ENCODE results near the gene TMEM165. TPM values are rescaled to one million over a fixed set of nuclear protein-coding genes. Genes with fewer than 3 reads are reported as not detected.

The TMEM165 gene
- polyA plus RNA-seq, 1 experiment = 146 TPM

DNA sequence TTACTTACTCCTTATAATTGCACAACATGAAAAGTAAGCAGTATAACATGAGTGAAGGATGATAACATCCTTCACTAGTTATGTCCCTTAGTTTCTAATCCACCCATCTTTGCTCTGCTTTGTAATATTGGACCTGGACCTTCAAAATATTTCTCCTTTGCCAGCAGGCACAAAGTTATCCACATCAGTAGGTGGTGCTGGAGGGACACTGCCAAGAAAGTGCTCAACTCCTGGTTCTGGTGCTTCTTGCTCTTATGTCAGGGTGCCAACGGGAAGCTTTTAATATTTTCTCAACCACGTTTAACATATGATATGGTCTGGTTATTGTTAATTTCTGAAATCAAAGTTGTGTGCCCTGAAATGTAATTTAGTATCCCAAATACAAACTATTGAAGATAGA, 49.1 kb downstream of the TMEM165 start:
- ChIA-PET POLR2A (interaction anchor here (1.5 kb wide), 1 partner anchor 102 kb away, joined by 5 read pairs; no protein-coding TSS in a partner anchor), CTCF (interaction anchor here (0.7 to 4.1 kb wide), 9 partner anchors 8 to 109 kb away, joined by 3 to 34 read pairs (median 6); partner anchors contain the start of gene CLOCK)

DNA sequence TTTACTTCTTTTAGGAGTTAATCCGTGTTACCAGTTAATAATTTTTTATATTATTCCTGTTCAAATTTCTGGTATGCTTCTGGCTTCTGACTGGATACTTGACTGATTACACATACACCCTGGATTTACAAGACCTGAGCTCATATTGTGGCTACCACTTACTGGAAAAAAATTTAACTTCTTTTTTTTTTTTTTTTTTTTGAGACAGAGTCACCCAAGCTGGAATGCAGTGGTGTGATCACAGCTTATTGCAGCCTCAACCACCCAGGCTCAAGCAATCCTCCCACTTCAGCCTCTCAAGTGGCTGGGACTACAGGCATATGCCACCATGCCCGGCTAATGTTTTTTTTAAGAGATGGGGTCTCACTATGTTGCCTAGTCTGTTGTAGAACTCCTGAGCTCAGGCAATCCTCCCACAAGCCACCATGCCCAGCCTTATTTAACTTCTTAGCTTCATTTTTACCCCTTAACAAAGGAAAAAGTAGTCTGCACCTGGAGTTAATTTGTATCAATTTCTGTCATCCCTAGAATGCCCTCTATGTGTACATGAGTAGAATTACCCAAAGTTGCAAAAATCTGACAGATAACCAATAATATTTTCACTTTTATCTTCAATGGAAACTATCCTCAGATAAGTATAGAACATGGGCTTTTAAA, 50.3 kb downstream of the TMEM165 start:
- DNase-seq (ENCODE audit: low read depth, low spot score) = peak; percentile 45
- TF ChIP-seq, protein P1, sequence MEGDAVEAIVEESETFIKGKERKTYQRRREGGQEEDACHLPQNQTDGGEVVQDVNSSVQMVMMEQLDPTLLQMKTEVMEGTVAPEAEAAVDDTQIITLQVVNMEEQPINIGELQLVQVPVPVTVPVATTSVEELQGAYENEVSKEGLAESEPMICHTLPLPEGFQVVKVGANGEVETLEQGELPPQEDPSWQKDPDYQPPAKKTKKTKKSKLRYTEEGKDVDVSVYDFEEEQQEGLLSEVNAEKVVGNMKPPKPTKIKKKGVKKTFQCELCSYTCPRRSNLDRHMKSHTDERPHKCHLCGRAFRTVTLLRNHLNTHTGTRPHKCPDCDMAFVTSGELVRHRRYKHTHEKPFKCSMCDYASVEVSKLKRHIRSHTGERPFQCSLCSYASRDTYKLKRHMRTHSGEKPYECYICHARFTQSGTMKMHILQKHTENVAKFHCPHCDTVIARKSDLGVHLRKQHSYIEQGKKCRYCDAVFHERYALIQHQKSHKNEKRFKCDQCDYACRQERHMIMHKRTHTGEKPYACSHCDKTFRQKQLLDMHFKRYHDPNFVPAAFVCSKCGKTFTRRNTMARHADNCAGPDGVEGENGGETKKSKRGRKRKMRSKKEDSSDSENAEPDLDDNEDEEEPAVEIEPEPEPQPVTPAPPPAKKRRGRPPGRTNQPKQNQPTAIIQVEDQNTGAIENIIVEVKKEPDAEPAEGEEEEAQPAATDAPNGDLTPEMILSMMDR (IDR thresholded peaks at IDR 0.05; ENCODE audit: low read depth, low read length) = no peak
- H3K27me3 ChIP-seq (ENCODE audit: control insufficient read depth, insufficient read depth, low read length) = no peaks in the 10 kb centered on the region
- H3K27ac ChIP-seq (ENCODE audit: low read depth, low read length) = peak overlapping the region; percentile 55
- CTCF ChIA-PET = interaction anchor here (0.6 to 4.1 kb wide), 14 partner anchors 10 to 873 kb away, joined by 3 to 34 read pairs (median 5); partner anchors contain the start of gene CLOCK
- no peaks in the 10 kb centered on the region for H3K9me3 ChIP-seq (ENCODE audit: control insufficient read depth, insufficient read depth, low read length)
- H3K4me3 ChIP-seq (ENCODE audit: low read depth, low read length) = no peak overlapping the region
- POLR2A ChIA-PET = interaction anchor here (0.6 to 1.5 kb wide), 4 partner anchors 13 to 101 kb away, joined by 3 to 5 read pairs (median 3); no protein-coding TSS in a partner anchor

More for the DNA sequence above, 49.1 kb downstream of the TMEM165 start:
- no peaks in the 10 kb centered on the region for H3K9me3 ChIP-seq (ENCODE audit: control insufficient read depth, insufficient read depth, low read length)
- TF ChIP-seq, protein P1 (IDR thresholded peaks at IDR 0.05; ENCODE audit: low read depth, low read length) = peak; percentile 53
- no peak for DNase-seq (ENCODE audit: low read depth, low spot score)
- no peak overlapping the region for H3K4me3 ChIP-seq (ENCODE audit: low read depth, low read length)
- H3K27me3 ChIP-seq (ENCODE audit: control insufficient read depth, insufficient read depth, low read length) = no peaks in the 10 kb centered on the region
- H3K27ac ChIP-seq (ENCODE audit: low read depth, low read length) = no peak overlapping the region

DNA sequence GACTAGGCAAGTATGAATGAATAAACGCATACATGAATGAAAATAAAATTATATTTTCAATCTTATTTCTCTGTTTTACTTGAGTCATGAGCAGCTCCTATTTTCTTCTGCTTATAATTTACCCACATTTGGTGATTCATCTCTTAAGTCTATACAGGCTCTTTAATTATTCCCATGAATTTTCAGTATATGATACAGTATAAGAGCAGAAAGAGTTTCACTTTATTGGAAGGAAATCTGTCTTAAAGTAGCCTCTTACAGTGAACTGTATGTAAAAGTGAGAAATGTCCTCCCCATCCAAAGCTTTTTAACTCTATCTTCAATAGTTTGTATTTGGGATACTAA, 50.8 kb downstream of the TMEM165 start:
- Histone ChIP-seq H3K27ac (ENCODE audit: low read depth, low read length) (no peak overlapping the region), H3K27me3 (ENCODE audit: control insufficient read depth, insufficient read depth, low read length) (no peaks in the 10 kb centered on the region), H3K4me3 (ENCODE audit: low read depth, low read length) (no peak overlapping the region), H3K9me3 (ENCODE audit: control insufficient read depth, insufficient read depth, low read length) (no peaks in the 10 kb centered on the region)
- ChIA-PET POLR2A (interaction anchor here (0.6 to 0.8 kb wide), 2 partner anchors 14 to 99 kb away, joined by 3 read pairs; no protein-coding TSS in a partner anchor), CTCF (interaction anchor here (0.9 to 4.1 kb wide), 3 partner anchors 33 to 108 kb away, joined by 4 to 34 read pairs (median 6); no protein-coding TSS in a partner anchor)
- TF ChIP-seq, protein P1 (IDR thresholded peaks at IDR 0.05; ENCODE audit: low read depth, low read length) = no peak
- no peak for DNase-seq (ENCODE audit: low read depth, low spot score)

DNA sequence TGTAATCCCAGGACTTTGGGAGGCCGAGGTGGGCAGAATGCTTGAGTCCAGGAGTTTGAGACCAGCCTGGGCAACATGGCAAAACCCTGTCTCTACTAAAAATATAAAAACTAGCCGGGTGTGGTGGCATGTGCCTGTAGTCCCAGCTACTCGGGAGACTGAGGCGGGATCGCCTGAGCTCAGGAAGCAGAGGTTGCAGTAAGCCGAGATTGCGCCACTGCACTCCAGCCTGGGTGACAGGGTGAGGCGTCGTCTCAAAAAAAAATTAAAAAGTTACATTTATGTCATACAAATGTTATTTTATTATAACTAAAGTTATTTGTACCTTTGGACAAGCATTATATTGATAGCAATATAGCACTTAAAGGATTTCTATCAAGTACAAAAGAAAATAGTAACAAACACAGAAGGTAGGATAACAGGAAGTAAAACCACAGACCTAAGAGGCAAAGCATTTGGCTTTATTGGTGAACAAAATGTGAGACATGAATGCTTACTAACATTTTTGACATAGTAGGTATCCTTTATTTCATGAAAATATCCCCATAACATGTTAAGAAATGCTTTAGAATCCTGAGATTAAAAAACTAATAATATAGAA, 51.5 kb downstream of the TMEM165 start:
- Histone ChIP-seq H3K27me3 (ENCODE audit: control insufficient read depth, insufficient read depth, low read length) (no peaks in the 10 kb centered on the region), H3K27ac (ENCODE audit: low read depth, low read length) (no peak overlapping the region), H3K9me3 (ENCODE audit: control insufficient read depth, insufficient read depth, low read length) (no peaks in the 10 kb centered on the region), H3K4me3 (ENCODE audit: low read depth, low read length) (no peak overlapping the region)
- ChIA-PET POLR2A (no interaction called here), CTCF (interaction anchor here (4.1 kb wide), 1 partner anchor 107 kb away, joined by 34 read pairs; no protein-coding TSS in a partner anchor)
- DNase-seq (ENCODE audit: low read depth, low spot score) = no peak
- TF ChIP-seq, protein P1 (IDR thresholded peaks at IDR 0.05; ENCODE audit: low read depth, low read length) = no peak

DNA sequence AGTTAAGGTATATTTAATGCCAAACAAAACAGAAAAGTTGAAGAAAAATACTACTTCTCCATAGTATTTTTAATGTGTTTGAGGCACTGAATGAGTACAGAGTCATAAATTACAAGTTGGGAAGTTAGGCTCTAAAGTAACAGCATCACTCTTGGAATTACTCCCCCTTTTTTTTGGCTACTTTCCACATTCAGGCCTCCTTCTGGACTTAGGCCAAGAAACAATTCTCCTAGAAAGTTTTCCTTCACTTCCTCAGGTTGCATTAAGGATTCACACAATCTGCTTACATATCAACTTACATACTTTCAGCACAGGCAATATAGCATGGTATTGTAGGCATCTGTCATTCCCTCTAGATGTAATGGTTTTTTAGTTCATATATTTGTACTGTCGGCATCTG, 52.1 kb downstream of the TMEM165 start:
- DNase-seq (ENCODE audit: low read depth, low spot score) = no peak
- Histone ChIP-seq H3K4me3 (ENCODE audit: low read depth, low read length) (no peak overlapping the region), H3K27me3 (ENCODE audit: control insufficient read depth, insufficient read depth, low read length) (no peaks in the 10 kb centered on the region), H3K9me3 (ENCODE audit: control insufficient read depth, insufficient read depth, low read length) (no peaks in the 10 kb centered on the region), H3K27ac (ENCODE audit: low read depth, low read length) (no peak overlapping the region)
- POLR2A ChIA-PET = no interaction called here
- TF ChIP-seq, protein P1 (IDR thresholded peaks at IDR 0.05; ENCODE audit: low read depth, low read length) = no peak
- CTCF ChIA-PET = interaction anchor here (1.5 kb wide), 1 partner anchor 98 kb away, joined by 5 read pairs; no protein-coding TSS in a partner anchor

All from AG04450 (cell line).